SKM-1 (cell line): ENCODE results near the gene ENTPD2.

Experiments used
- DNase-seq: peaks from one replicate; lab custom pipeline; 2025; ENCODE audit not compliant: unreplicated experiment; lab: John Stamatoyannopoulos, UW

The ENTPD2 gene

GRCh38 chr9:137031904-137032640 lies 21.8 kb downstream of the ENTPD2 start, which contains the start of gene FUT7:
TSS of gene FUT7 (minus strand) at chr9:137032088. CDS start at chr9:137031991, 97 bp downstream.
- peak; percentile 27 for DNase-seq

- peak; percentile 76 for DNase-seq
Measured at GRCh38 chr9:137030538-137031527, 23.0 kb downstream of the ENTPD2 start.

GRCh38 chr9:137030006-137030405 lies 23.9 kb downstream of the ENTPD2 start:
- no peak for DNase-seq

- peak; percentile 60 for DNase-seq
Measured at GRCh38 chr9:137029058-137029936, 24.6 kb downstream of the ENTPD2 start.

- DNase-seq, result peak; percentile 34
Measured at GRCh38 chr9:137028263-137029057, 25.4 kb downstream of the ENTPD2 start.

- peak; percentile 6 for DNase-seq
Measured at GRCh38 chr9:137027369-137028262, 26.2 kb downstream of the ENTPD2 start, which contains the start of gene ABCA2. TSS of gene ABCA2 (minus strand) at chr9:137028237. CDS start at chr9:137028140, 97 bp downstream.

- DNase-seq, result no peak
Measured at GRCh38 chr9:137026828-137027227, 27.0 kb downstream of the ENTPD2 start.

- DNase-seq, result no peak
Measured at GRCh38 chr9:137026384-137026783, 27.5 kb downstream of the ENTPD2 start.

GRCh38 chr9:137025517-137025966 lies 28.3 kb downstream of the ENTPD2 start:
- no peak for DNase-seq

- no peak for DNase-seq
Measured at GRCh38 chr9:137023583-137023991, 30.3 kb downstream of the ENTPD2 start.

GRCh38 chr9:137023157-137023556 lies 30.7 kb downstream of the ENTPD2 start:
- no peak for DNase-seq

GRCh38 chr9:137022662-137023008 lies 31.2 kb downstream of the ENTPD2 start:
- DNase-seq, result no peak

GRCh38 chr9:137021979-137022661 lies 31.7 kb downstream of the ENTPD2 start:
- DNase-seq, result peak; percentile 86

- no peak for DNase-seq
Measured at GRCh38 chr9:137021568-137021978, 32.3 kb downstream of the ENTPD2 start.

GRCh38 chr9:137020771-137021567 lies 32.9 kb downstream of the ENTPD2 start:
- no peak for DNase-seq

GRCh38 chr9:137019891-137020683 lies 33.8 kb downstream of the ENTPD2 start:
- DNase-seq, result no peak
